Astrocyte (in vitro differentiated cells and primary cell): Measurements from ENCODE around the gene MAML2. TPM values are rescaled to one million over a fixed set of nuclear protein-coding genes. Genes with fewer than 3 reads are reported as not detected.
A peak's percentile ranks its signal among the peaks of the same experiment; 100 is the strongest.

Experiments used
- DNase-seq: peaks from one replicate; pipeline ENCODE4 v3.0.0-alpha.2; 2010; ENCODE audit warnings: low read depth
- FAIRE-seq: peaks from 2 replicates; lab custom pipeline; 2011; peaks lifted over from hg19 to GRCh38; lab: Jason Lieb, UNC
- H2AFZ ChIP-seq: 2 replicates; pipeline ENCODE4 v1.6.0; 2012; ENCODE audit warnings: low read depth, low read length, inconsistent platforms
- H3K27ac ChIP-seq: 2 replicates; pipeline ENCODE4 v1.5.1; 2011; ENCODE audit warnings: low read depth, low read length, inconsistent platforms
- H3K27me3 ChIP-seq: 2 replicates; pipeline ENCODE4 v1.6.0; 2011; ENCODE audit warnings: low read length, inconsistent platforms; ENCODE audit not compliant: insufficient read depth
- H3K36me3 ChIP-seq: 2 replicates; pipeline ENCODE4 v1.5.1; 2011; ENCODE audit warnings: low read length, inconsistent platforms; ENCODE audit not compliant: insufficient read depth
- H3K4me1 ChIP-seq: 2 replicates; pipeline ENCODE4 v1.5.1; 2011; ENCODE audit warnings: low read length, inconsistent platforms; ENCODE audit not compliant: insufficient read depth
- H3K4me2 ChIP-seq: 2 replicates; pipeline ENCODE4 v1.6.0; 2012; ENCODE audit warnings: low read length, inconsistent platforms
- H3K4me3 ChIP-seq: 2 replicates; pipeline ENCODE4 v1.5.1; 2011; ENCODE audit warnings: low read depth, mild to moderate bottlenecking, low read length, inconsistent platforms; ENCODE audit not compliant: insufficient read depth
- H3K79me2 ChIP-seq: 2 replicates; pipeline ENCODE4 v1.6.0; 2012; ENCODE audit warnings: mild to moderate bottlenecking, low read length, inconsistent platforms; ENCODE audit not compliant: insufficient read depth
- H3K9ac ChIP-seq: 2 replicates; pipeline ENCODE4 v1.6.0; 2012; ENCODE audit warnings: mild to moderate bottlenecking, low read length, inconsistent platforms
- H3K9me3 ChIP-seq: 2 replicates; pipeline ENCODE4 v1.5.1; 2012; ENCODE audit warnings: low read depth, mild to moderate bottlenecking, low read length, inconsistent platforms; ENCODE audit not compliant: insufficient read depth
- H4K20me1 ChIP-seq: 2 replicates; pipeline ENCODE4 v1.6.0; 2012; ENCODE audit warnings: low read length, inconsistent platforms; ENCODE audit not compliant: insufficient read depth
- H3K27ac Mint-ChIP-seq: one replicate; pipeline ENCODE4 v1.8.0; 2021; ENCODE audit warnings: mild to moderate bottlenecking, mixed read lengths; ENCODE audit not compliant: unreplicated experiment
- H3K27me3 Mint-ChIP-seq: one replicate; pipeline ENCODE4 v1.8.0; 2021; ENCODE audit warnings: low read depth, mixed read lengths; ENCODE audit not compliant: unreplicated experiment
- H3K36me3 Mint-ChIP-seq: one replicate; pipeline ENCODE4 v1.8.0; 2021; ENCODE audit warnings: low read depth, mixed read lengths; ENCODE audit not compliant: unreplicated experiment
- H3K4me1 Mint-ChIP-seq: one replicate; pipeline ENCODE4 v1.8.0; 2021; ENCODE audit warnings: low read depth, mixed read lengths; ENCODE audit not compliant: unreplicated experiment
- H3K4me3 Mint-ChIP-seq: one replicate; pipeline ENCODE4 v1.8.0; 2021; ENCODE audit warnings: mild to moderate bottlenecking, moderate library complexity, mixed read lengths; ENCODE audit not compliant: unreplicated experiment
- H3K9me3 Mint-ChIP-seq: one replicate; pipeline ENCODE4 v1.8.0; 2021; ENCODE audit warnings: mild to moderate bottlenecking, mixed read lengths; ENCODE audit not compliant: unreplicated experiment
- EZH2 ChIP-seq: IDR thresholded peaks from 2 replicates; pipeline ENCODE4 v1.6.1; 2012; ENCODE audit warnings: mild to moderate bottlenecking, low read length, inconsistent platforms; ENCODE audit not compliant: insufficient read depth
- total RNA-seq: library from RNA; stranded (reverse); gene quantifications from 2 replicates; pipeline ENCODE4 v1.2.1, GENCODE V29; 2021
- TF ChIP-seq, protein P1 (sequence below): IDR thresholded peaks from 2 replicates; pipeline ENCODE4 v1.5.1; 2011; ENCODE audit warnings: low read depth, mild to moderate bottlenecking, inconsistent platforms, low read length, moderate library complexity; ENCODE audit not compliant: insufficient read depth

Gene MAML2
- total RNA-seq, 1 donor from 2014 or later = 27.4 TPM

GRCh38 chr11:96257972-96258934, 84.7 kb downstream of the MAML2 start:
- H3K27me3 ChIP-seq = no peaks in the 10 kb centered on the region
- peak overlapping the region; percentile 5 for H3K27ac ChIP-seq
- Mint-ChIP-seq H3K4me1 (peaks cover 70% of the 10 kb centered on the region), H3K9me3 (no peaks in the 10 kb centered on the region), H3K36me3 (peaks cover 6% of the 10 kb centered on the region), H3K27ac (peak overlapping the region; percentile 70), H3K4me3 (no peak overlapping the region), H3K27me3 (no peaks in the 10 kb centered on the region)
- TF ChIP-seq, protein P1, sequence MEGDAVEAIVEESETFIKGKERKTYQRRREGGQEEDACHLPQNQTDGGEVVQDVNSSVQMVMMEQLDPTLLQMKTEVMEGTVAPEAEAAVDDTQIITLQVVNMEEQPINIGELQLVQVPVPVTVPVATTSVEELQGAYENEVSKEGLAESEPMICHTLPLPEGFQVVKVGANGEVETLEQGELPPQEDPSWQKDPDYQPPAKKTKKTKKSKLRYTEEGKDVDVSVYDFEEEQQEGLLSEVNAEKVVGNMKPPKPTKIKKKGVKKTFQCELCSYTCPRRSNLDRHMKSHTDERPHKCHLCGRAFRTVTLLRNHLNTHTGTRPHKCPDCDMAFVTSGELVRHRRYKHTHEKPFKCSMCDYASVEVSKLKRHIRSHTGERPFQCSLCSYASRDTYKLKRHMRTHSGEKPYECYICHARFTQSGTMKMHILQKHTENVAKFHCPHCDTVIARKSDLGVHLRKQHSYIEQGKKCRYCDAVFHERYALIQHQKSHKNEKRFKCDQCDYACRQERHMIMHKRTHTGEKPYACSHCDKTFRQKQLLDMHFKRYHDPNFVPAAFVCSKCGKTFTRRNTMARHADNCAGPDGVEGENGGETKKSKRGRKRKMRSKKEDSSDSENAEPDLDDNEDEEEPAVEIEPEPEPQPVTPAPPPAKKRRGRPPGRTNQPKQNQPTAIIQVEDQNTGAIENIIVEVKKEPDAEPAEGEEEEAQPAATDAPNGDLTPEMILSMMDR = no peak
- no peak for TF ChIP-seq EZH2
- peaks cover 44% of the 10 kb centered on the region for H3K4me1 ChIP-seq
- H3K4me2 ChIP-seq = peak overlapping the region; percentile 38
- H3K79me2 ChIP-seq = peaks cover 83% of the 10 kb centered on the region
- H2AFZ ChIP-seq = no peak overlapping the region
- H3K36me3 ChIP-seq = no peaks in the 10 kb centered on the region
- H3K4me3 ChIP-seq = no peak overlapping the region
- H3K9ac ChIP-seq = no peak overlapping the region
- H4K20me1 ChIP-seq = no peaks in the 10 kb centered on the region
- DNase-seq (peak; percentile 45), FAIRE-seq (no peak)
- no peaks in the 10 kb centered on the region for H3K9me3 ChIP-seq

GRCh38 chr11:96257036-96257435, 86.0 kb downstream of the MAML2 start:
- H3K4me2 ChIP-seq = peak overlapping the region; percentile 1
- DNase-seq = no peak
- no peaks in the 10 kb centered on the region for H4K20me1 ChIP-seq
- Mint-ChIP-seq H3K4me3 (no peak overlapping the region), H3K36me3 (peaks cover 6% of the 10 kb centered on the region), H3K27me3 (no peaks in the 10 kb centered on the region), H3K9me3 (no peaks in the 10 kb centered on the region), H3K4me1 (peaks cover 69% of the 10 kb centered on the region), H3K27ac (peak overlapping the region; percentile 70)
- no peak for FAIRE-seq
- no peaks in the 10 kb centered on the region for H3K9me3 ChIP-seq
- no peaks in the 10 kb centered on the region for H3K27me3 ChIP-seq
- peaks cover 88% of the 10 kb centered on the region for H3K79me2 ChIP-seq
- no peak overlapping the region for H3K4me3 ChIP-seq
- H3K4me1 ChIP-seq = peaks cover 38% of the 10 kb centered on the region
- no peak overlapping the region for H2AFZ ChIP-seq
- H3K27ac ChIP-seq = no peak overlapping the region
- H3K9ac ChIP-seq = no peak overlapping the region
- no peak for TF ChIP-seq EZH2
- TF ChIP-seq, protein P1 = no peak
- H3K36me3 ChIP-seq = no peaks in the 10 kb centered on the region
